ENCODE measurements around the gene TRUB1. TPM values are rescaled to one million over a fixed set of nuclear protein-coding genes. Genes with fewer than 3 reads are reported as not detected.

Gene TRUB1
- total and polyA plus RNA-seq, 2 donors (not counting 1 experiment from before 2014, with no cell fraction given) = 19.6 to 38.5 TPM

DNA sequence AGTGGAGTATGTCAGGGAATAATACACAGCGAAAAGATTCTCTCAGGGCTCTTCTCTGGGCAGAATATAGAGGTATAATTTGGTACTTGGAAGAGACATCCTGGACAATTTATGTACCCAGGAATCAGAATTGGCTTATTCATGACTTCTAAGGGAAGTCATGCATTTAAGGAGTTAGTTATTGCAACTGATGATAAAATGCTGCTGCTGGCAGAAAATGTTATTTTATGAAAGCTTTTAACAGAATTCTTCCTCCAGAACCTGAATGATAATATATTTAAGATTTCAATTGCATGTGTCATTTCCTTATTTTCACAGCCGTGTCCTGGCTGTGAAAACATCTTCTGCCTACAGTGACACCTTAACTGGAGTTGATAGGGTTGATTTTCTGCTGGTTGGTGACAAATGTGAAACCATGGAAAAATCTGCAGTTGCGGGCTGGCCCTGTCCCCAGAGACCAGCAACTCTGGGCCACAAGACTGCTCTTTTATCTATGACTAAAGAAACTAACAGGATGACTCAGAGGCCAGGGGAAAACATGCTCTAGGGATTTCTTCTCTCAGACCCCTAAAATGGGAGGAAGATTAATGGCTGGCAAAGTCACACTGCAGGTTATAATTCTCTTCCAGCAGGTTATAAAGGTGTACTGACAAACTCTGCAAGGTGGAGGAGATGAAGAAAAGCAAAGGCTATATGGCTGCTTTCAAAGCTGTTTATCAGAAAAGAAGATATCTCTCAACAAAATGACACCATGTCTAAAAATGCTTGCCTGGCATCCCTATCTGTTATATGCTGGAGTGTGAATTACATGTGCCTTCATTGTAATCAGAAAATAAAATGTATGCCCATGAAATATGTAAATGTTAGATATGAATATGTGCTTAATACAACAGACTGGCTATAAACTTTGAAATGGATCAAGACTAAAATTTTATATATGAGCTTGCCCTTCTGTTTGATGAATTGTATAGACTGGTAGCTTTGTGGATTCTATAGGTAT is 12.1 kb upstream of the TRUB1 start:
- peak; percentile 24 to 88 for DNase-seq (ENCODE audit: low read depth in 2 of 2)
- Histone ChIP-seq H4K20me1 (ENCODE audit: control insufficient read depth, extremely low read depth, insufficient read depth, low read length) (no peaks in the 10 kb centered on the region), H3K4me3 (replicated peaks in 1 of 4; ENCODE audit: control extremely low read depth in 1 of 4, insufficient read depth in 1 of 4, low read depth in 3 of 4, low read length in 4 of 4) (no peak overlapping the region), H3K9ac (ENCODE audit: insufficient read depth, low read length) (no peak overlapping the region), H3K79me2 (ENCODE audit: control insufficient read depth, insufficient read depth, low read length) (no peaks in the 10 kb centered on the region), H3K4me2 (ENCODE audit: extremely low read depth, insufficient read depth, low read length) (no peak overlapping the region), H3K27ac (ENCODE audit: insufficient read depth, low read length) (no peak overlapping the region), H3K9me3 (ENCODE audit: control insufficient read depth, insufficient read depth, low read depth, low read length) (no peaks in the 10 kb centered on the region), H3K27me3 (ENCODE audit: control insufficient read depth, insufficient read depth, low read length) (no peaks in the 10 kb centered on the region), H2AFZ (ENCODE audit: low read length) (no peak overlapping the region), H3K4me1 (ENCODE audit: control insufficient read depth, extremely low read depth, insufficient read depth, low read length) (no peaks in the 10 kb centered on the region), H3K36me3 (ENCODE audit: control insufficient read depth, insufficient read depth, low read length) (no peaks in the 10 kb centered on the region)
- no peak for TF ChIP-seq EZH2 (IDR thresholded peaks at IDR 0.05; ENCODE audit: low read length, missing control alignments)
- no peak for TF ChIP-seq CTCF (conservative IDR thresholded peaks at IDR 0.05 in 1 of 2, IDR thresholded peaks at IDR 0.05 in 1 of 2; ENCODE audit: low read depth in 1 of 2, low read length in 2 of 2)

- Histone ChIP-seq H3K4me3 (replicated peaks in 1 of 4; ENCODE audit: control extremely low read depth in 1 of 4, insufficient read depth in 1 of 4, low read depth in 3 of 4, low read length in 4 of 4) (no peak overlapping the region), H3K4me2 (ENCODE audit: extremely low read depth, insufficient read depth, low read length) (no peak overlapping the region), H3K9me3 (ENCODE audit: control insufficient read depth, insufficient read depth, low read depth, low read length) (no peaks in the 10 kb centered on the region), H3K9ac (ENCODE audit: insufficient read depth, low read length) (no peak overlapping the region), H4K20me1 (ENCODE audit: control insufficient read depth, extremely low read depth, insufficient read depth, low read length) (no peaks in the 10 kb centered on the region), H2AFZ (ENCODE audit: low read length) (no peak overlapping the region), H3K27me3 (ENCODE audit: control insufficient read depth, insufficient read depth, low read length) (no peaks in the 10 kb centered on the region), H3K27ac (ENCODE audit: insufficient read depth, low read length) (no peak overlapping the region), H3K4me1 (ENCODE audit: control insufficient read depth, extremely low read depth, insufficient read depth, low read length) (no peaks in the 10 kb centered on the region), H3K36me3 (ENCODE audit: control insufficient read depth, insufficient read depth, low read length) (no peaks in the 10 kb centered on the region), H3K79me2 (ENCODE audit: control insufficient read depth, insufficient read depth, low read length) (no peaks in the 10 kb centered on the region)
- no peak for TF ChIP-seq EZH2 (IDR thresholded peaks at IDR 0.05; ENCODE audit: low read length, missing control alignments)
- TF ChIP-seq CTCF (conservative IDR thresholded peaks at IDR 0.05 in 1 of 2, IDR thresholded peaks at IDR 0.05 in 1 of 2; ENCODE audit: low read depth in 1 of 2, low read length in 2 of 2) = no peak
- peak in 1 of 2 donors; percentile 40 for DNase-seq (ENCODE audit: low read depth in 2 of 2)
These were observed 9.2 kb upstream of the TRUB1 start for GRCh38 chr10:114928818-114929217.

DNA sequence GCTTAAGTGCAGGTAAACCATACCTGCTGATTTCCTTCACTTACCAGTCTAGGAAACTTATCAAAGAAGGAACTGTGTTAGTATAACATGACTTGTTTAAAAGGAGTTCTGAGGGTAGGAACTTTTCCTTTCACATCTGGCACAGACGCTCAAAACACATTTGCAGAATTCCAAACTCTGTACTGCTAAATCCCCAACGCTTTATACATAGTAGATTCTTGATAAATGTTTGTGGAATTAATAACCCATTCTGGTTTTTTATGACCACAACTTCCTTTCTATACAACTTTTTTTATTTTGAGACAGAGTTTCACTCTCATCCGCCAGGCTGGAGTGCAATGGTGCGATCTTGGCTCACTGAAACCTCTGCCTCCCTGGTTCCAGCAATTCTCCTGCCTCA is 7.7 kb upstream of the TRUB1 start:
- no peaks in the 10 kb centered on the region for H3K4me1 ChIP-seq (ENCODE audit: control insufficient read depth, extremely low read depth, insufficient read depth, low read length)
- DNase-seq (ENCODE audit: low read depth in 2 of 2) = peak in 1 of 2 donors; percentile 72
- no peak overlapping the region for H2AFZ ChIP-seq (ENCODE audit: low read length)
- no peak overlapping the region for H3K27ac ChIP-seq (ENCODE audit: insufficient read depth, low read length)
- no peaks in the 10 kb centered on the region for H3K27me3 ChIP-seq (ENCODE audit: control insufficient read depth, insufficient read depth, low read length)
- no peaks in the 10 kb centered on the region for H3K79me2 ChIP-seq (ENCODE audit: control insufficient read depth, insufficient read depth, low read length)
- H4K20me1 ChIP-seq (ENCODE audit: control insufficient read depth, extremely low read depth, insufficient read depth, low read length) = no peaks in the 10 kb centered on the region
- no peak overlapping the region for H3K4me3 ChIP-seq (replicated peaks in 1 of 4; ENCODE audit: control extremely low read depth in 1 of 4, insufficient read depth in 1 of 4, low read depth in 3 of 4, low read length in 4 of 4)
- H3K36me3 ChIP-seq (ENCODE audit: control insufficient read depth, insufficient read depth, low read length) = no peaks in the 10 kb centered on the region
- H3K9ac ChIP-seq (ENCODE audit: insufficient read depth, low read length) = no peak overlapping the region
- H3K4me2 ChIP-seq (ENCODE audit: extremely low read depth, insufficient read depth, low read length) = no peak overlapping the region
- TF ChIP-seq EZH2 (IDR thresholded peaks at IDR 0.05; ENCODE audit: low read length, missing control alignments) (no peak), CTCF (conservative IDR thresholded peaks at IDR 0.05 in 1 of 2, IDR thresholded peaks at IDR 0.05 in 1 of 2; ENCODE audit: low read depth in 1 of 2, low read length in 2 of 2) (no peak)
- H3K9me3 ChIP-seq (ENCODE audit: control insufficient read depth, insufficient read depth, low read depth, low read length) = no peaks in the 10 kb centered on the region
